SU-DHL-6 (cell line): ENCODE data around the gene SLC9A3.

Source experiments
- H2AFZ ChIP-seq: fragments of 200-600 bp; sonication (generic); 2 replicates; pipeline ENCODE4 v1.6.1; 2014; ENCODE audit warnings: low read depth, mild to moderate bottlenecking, moderate library complexity, mixed read lengths, antibody characterized with exemption, low read length; ENCODE audit not compliant: severe bottlenecking
- H3F3A ChIP-seq: fragments of 200-600 bp; shearing (Covaris generic); 2 replicates; pipeline ENCODE4 v1.6.0; 2016; ENCODE audit warnings: antibody characterized with exemption, mild to moderate bottlenecking; ENCODE audit not compliant: insufficient read depth
- H3K27ac ChIP-seq: fragments of 200-600 bp; sonication (generic); 2 replicates; pipeline ENCODE4 v1.5.1; 2016; ENCODE audit warnings: low read depth, mild to moderate bottlenecking, low read length, moderate library complexity, mixed read lengths
- H3K27me3 ChIP-seq: fragments of 200-600 bp; sonication (generic), shearing (Covaris generic); 2 replicates; pipeline ENCODE4 v1.6.0; 2014; ENCODE audit warnings: mild to moderate bottlenecking, low read length
- H3K36me3 ChIP-seq: fragments of 200-600 bp; sonication (generic); 2 replicates; pipeline ENCODE4 v1.6.1; 2014; ENCODE audit warnings: mild to moderate bottlenecking, low read length, mixed read lengths
- H3K4me2 ChIP-seq: fragments of 300-600, 200-600 bp; shearing (Covaris generic), sonication (generic); 2 replicates; pipeline ENCODE4 v1.6.0; 2014; ENCODE audit warnings: low read length, low read depth, mild to moderate bottlenecking; ENCODE audit not compliant: poor library complexity, severe bottlenecking
- H3K4me3 ChIP-seq: fragments of 200-600 bp; sonication (generic); 2 replicates; pipeline ENCODE4 v1.5.1; 2014; ENCODE audit warnings: antibody characterized with exemption, low read length, mild to moderate bottlenecking, mixed read lengths; ENCODE audit not compliant: insufficient read depth, poor library complexity, severe bottlenecking
- H3K79me2 ChIP-seq: fragments of 200-600 bp; sonication (generic); 2 replicates; pipeline ENCODE4 v1.6.1; 2014; ENCODE audit warnings: mild to moderate bottlenecking, low read length, moderate library complexity; ENCODE audit not compliant: insufficient read depth
- H3K9ac ChIP-seq: fragments of 200-600 bp; sonication (generic); 2 replicates; pipeline ENCODE4 v1.7.0; 2014; ENCODE audit warnings: mild to moderate bottlenecking, low read length
- H3K9me2 ChIP-seq: fragments of 200-600 bp; sonication (generic); replicated peaks from 2 replicates; pipeline ENCODE4 v1.6.1; 2014; ENCODE audit warnings: low read length; ENCODE audit not compliant: insufficient read depth
- H3K9me3 ChIP-seq: fragments of 200-600 bp; sonication (generic); 2 replicates; pipeline ENCODE4 v1.6.1; 2014; ENCODE audit warnings: low read length, mixed read lengths; ENCODE audit not compliant: insufficient read depth
- H4K20me1 ChIP-seq: fragments of 200-600 bp; sonication (generic); 2 replicates; pipeline ENCODE4 v1.6.1; 2014; ENCODE audit warnings: low read depth, mild to moderate bottlenecking, antibody characterized with exemption, low read length, moderate library complexity, mixed read lengths
- CTCF ChIP-seq: fragments of 200-600 bp; sonication (generic); IDR thresholded peaks from one replicate; pipeline ENCODE4 v1.5.1; 2017; ENCODE audit warnings: antibody characterized with exemption, mild to moderate bottlenecking, low read length, moderate library complexity; ENCODE audit not compliant: insufficient read depth, poor library complexity, severe bottlenecking
- EZH2phosphoT487 ChIP-seq: fragments of 200-600 bp; sonication (generic), shearing (Covaris generic); conservative IDR thresholded peaks from 2 replicates; pipeline ENCODE4 v1.6.1; 2018; ENCODE audit warnings: mild to moderate bottlenecking, antibody characterized with exemption, low read length, moderate library complexity, mixed read lengths

SLC9A3 gene

GRCh38 chr5:566636-567309, 42.5 kb upstream of the SLC9A3 start:
- H3K79me2 ChIP-seq = no peaks in the 10 kb centered on the region
- no peak overlapping the region for H3K4me3 ChIP-seq
- TF ChIP-seq CTCF = no peak
- TF ChIP-seq EZH2phosphoT487 = no peak
- H3K9me2 ChIP-seq = no peaks in the 10 kb centered on the region
- no peaks in the 10 kb centered on the region for H3K9me3 ChIP-seq
- no peak overlapping the region for H3K27ac ChIP-seq
- H3K4me2 ChIP-seq = no peak overlapping the region
- H3K27me3 ChIP-seq = no peaks in the 10 kb centered on the region
- H3K9ac ChIP-seq = no peak overlapping the region
- no peak overlapping the region for H2AFZ ChIP-seq
- no peaks in the 10 kb centered on the region for H4K20me1 ChIP-seq
- H3K36me3 ChIP-seq = no peaks in the 10 kb centered on the region
- no peaks in the 10 kb centered on the region for H3F3A ChIP-seq

- H3K9me2 ChIP-seq = no peaks in the 10 kb centered on the region
- no peaks in the 10 kb centered on the region for H4K20me1 ChIP-seq
- no peaks in the 10 kb centered on the region for H3K27me3 ChIP-seq
- H3K36me3 ChIP-seq = no peaks in the 10 kb centered on the region
- no peak overlapping the region for H3K9ac ChIP-seq
- TF ChIP-seq CTCF (no peak), EZH2phosphoT487 (no peak)
- H3K9me3 ChIP-seq = no peaks in the 10 kb centered on the region
- H3K27ac ChIP-seq = no peak overlapping the region
- H3K4me3 ChIP-seq = no peak overlapping the region
- H2AFZ ChIP-seq = no peak overlapping the region
- no peak overlapping the region for H3K4me2 ChIP-seq
- no peaks in the 10 kb centered on the region for H3K79me2 ChIP-seq
- no peaks in the 10 kb centered on the region for H3F3A ChIP-seq
These were observed 41.7 kb upstream of the SLC9A3 start for GRCh38 chr5:565782-566440.

- Histone ChIP-seq H3K4me3 (no peak overlapping the region), H3F3A (no peaks in the 10 kb centered on the region), H3K27me3 (no peaks in the 10 kb centered on the region), H3K4me2 (no peak overlapping the region), H2AFZ (no peak overlapping the region), H4K20me1 (no peaks in the 10 kb centered on the region), H3K9ac (no peak overlapping the region), H3K36me3 (no peaks in the 10 kb centered on the region), H3K9me2 (no peaks in the 10 kb centered on the region), H3K27ac (no peak overlapping the region), H3K79me2 (no peaks in the 10 kb centered on the region), H3K9me3 (no peaks in the 10 kb centered on the region)
- no peak for TF ChIP-seq EZH2phosphoT487
- TF ChIP-seq CTCF = no peak
These were observed 37.2 kb upstream of the SLC9A3 start for GRCh38 chr5:561408-561807.
